ENCODE results near the gene FCRL4.

FCRL4 gene

GRCh38 chr1:157532569-157532968 lies 65.3 kb downstream of the FCRL4 start:
- DNase-seq (ENCODE audit: low read depth), result no peak
- TF ChIP-seq, protein P1, sequence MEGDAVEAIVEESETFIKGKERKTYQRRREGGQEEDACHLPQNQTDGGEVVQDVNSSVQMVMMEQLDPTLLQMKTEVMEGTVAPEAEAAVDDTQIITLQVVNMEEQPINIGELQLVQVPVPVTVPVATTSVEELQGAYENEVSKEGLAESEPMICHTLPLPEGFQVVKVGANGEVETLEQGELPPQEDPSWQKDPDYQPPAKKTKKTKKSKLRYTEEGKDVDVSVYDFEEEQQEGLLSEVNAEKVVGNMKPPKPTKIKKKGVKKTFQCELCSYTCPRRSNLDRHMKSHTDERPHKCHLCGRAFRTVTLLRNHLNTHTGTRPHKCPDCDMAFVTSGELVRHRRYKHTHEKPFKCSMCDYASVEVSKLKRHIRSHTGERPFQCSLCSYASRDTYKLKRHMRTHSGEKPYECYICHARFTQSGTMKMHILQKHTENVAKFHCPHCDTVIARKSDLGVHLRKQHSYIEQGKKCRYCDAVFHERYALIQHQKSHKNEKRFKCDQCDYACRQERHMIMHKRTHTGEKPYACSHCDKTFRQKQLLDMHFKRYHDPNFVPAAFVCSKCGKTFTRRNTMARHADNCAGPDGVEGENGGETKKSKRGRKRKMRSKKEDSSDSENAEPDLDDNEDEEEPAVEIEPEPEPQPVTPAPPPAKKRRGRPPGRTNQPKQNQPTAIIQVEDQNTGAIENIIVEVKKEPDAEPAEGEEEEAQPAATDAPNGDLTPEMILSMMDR (conservative IDR thresholded peaks at IDR 0.05; ENCODE audit: low read length), result no peak
- no peak overlapping the region for H3K4me3 ChIP-seq (ENCODE audit: low read length)

DNA sequence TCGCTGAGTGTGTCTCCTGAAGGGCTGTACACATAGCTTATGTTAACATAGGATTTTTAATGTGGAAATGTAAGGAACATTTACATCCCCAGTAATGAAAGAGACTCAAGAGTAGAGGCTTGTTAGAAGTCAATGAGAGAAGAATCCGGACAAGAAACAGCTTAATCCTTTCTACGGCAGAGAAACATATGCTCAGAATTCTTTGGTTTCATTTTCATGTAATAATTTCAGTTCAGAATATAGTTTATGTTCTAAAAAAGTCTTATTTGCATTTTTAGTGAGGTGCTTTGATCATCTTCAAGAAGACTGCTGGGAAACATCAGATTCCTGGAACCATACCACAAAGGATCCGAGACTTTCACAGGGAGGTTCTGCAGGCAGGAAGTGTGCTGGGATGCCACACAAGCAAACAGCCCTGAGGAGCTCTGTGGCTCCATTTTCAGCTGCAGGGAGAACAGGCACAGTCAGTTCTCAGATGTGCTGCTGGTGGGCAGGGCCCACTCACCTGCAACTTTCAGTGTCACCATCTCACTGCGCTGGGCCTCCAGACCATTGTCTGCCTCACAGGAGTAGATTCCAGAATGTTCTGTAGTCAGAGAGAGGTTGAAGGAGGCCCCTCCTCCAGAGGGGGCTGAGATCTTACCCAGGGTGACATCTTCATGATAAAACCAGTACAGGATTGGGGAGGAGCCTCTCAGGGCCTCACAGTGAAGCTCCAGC lies 74.0 kb downstream of the FCRL4 start:
- no peak for DNase-seq (ENCODE audit: low read depth)
- TF ChIP-seq, protein P1 (conservative IDR thresholded peaks at IDR 0.05; ENCODE audit: low read length), result no peak
- H3K4me3 ChIP-seq (ENCODE audit: low read length), result no peak overlapping the region

Data from AG10803 (cell line).